PC-9 (cell line): Measurements from ENCODE around the gene SYCE3. TPM values are rescaled to one million over a fixed set of nuclear protein-coding genes. Genes with fewer than 3 reads are reported as not detected.

ENCODE experiments used
- BruUV-seq: library from RNA; stranded (reverse); fragments of 400-500 nt; replicated peaks from 2 replicates; lab custom pipeline; 2021; lab: Mats Ljungman, UMichigan
- CTCF ChIA-PET: fragments of 300-600 bp; sonication (Branson Sonifier 250); formaldehyde crosslinking; loops from one replicate; lab custom pipeline; 2022; ENCODE audit warnings: antibody characterized with exemption; lab: Charles Lee
- POLR2A ChIA-PET: fragments of 300-600 bp; sonication (Branson Sonifier 250); formaldehyde crosslinking; loops from one replicate; lab custom pipeline; 2022; ENCODE audit warnings: antibody characterized with exemption; ENCODE audit not compliant: unreplicated experiment; lab: Charles Lee
- DNase-seq, 2 experiments: peaks; one replicate each; pipeline versions ENCODE4 v3.0.0 to v3.0.0-alpha.2; 2015 to 2022; ENCODE audit warnings: mixed read lengths in 1 of 2
- H2AFZ ChIP-seq: fragments of 200-600 bp; sonication (generic); 2 replicates; pipeline ENCODE4 v1.8.1; 2017; ENCODE audit warnings: antibody characterized with exemption
- H3F3A ChIP-seq: fragments of 200-600 bp; sonication (generic); 2 replicates; pipeline ENCODE4 v1.8.1; 2017; ENCODE audit warnings: antibody characterized with exemption, mild to moderate bottlenecking, low read depth; ENCODE audit not compliant: insufficient read depth
- H3K27ac ChIP-seq: fragments of 200-600 bp; sonication (generic); 2 replicates; pipeline ENCODE4 v1.6.1; 2016; ENCODE audit warnings: mixed run types
- H3K27me3 ChIP-seq: fragments of 200-600 bp; sonication (generic); 2 replicates; pipeline ENCODE4 v1.6.1; 2016; ENCODE audit warnings: low read depth, mixed run types; ENCODE audit not compliant: insufficient read depth
- H3K36me3 ChIP-seq: fragments of 200-600 bp; sonication (generic); 2 replicates; pipeline ENCODE4 v1.6.1; 2016; ENCODE audit warnings: low read depth, mixed run types
- H3K4me1 ChIP-seq: fragments of 200-600 bp; sonication (generic); replicated peaks from 2 replicates; pipeline ENCODE4 v1.6.1; 2016; ENCODE audit warnings: mixed run types; ENCODE audit not compliant: insufficient read depth
- H3K4me2 ChIP-seq: fragments of 200-600 bp; sonication (generic); 2 replicates; pipeline ENCODE4 v1.6.1; 2017; ENCODE audit warnings: mixed run types
- H3K4me3 ChIP-seq: fragments of 200-600 bp; sonication (generic); 2 replicates; pipeline ENCODE4 v1.6.1; 2016; ENCODE audit warnings: mixed run types
- H3K79me2 ChIP-seq: fragments of 200-600 bp; sonication (generic); 2 replicates; pipeline ENCODE4 v1.6.1; 2017; ENCODE audit warnings: low read depth, mixed run types
- H3K9me2 ChIP-seq: fragments of 200-600 bp; sonication (generic); 2 replicates; pipeline ENCODE4 v1.8.1; 2017; ENCODE audit warnings: mild to moderate bottlenecking; ENCODE audit not compliant: insufficient read depth
- H3K9me3 ChIP-seq: fragments of 200-600 bp; sonication (generic); 2 replicates; pipeline ENCODE4 v1.8.1; 2016; ENCODE audit warnings: low read depth; ENCODE audit not compliant: insufficient read depth
- H4K20me1 ChIP-seq: fragments of 200-600 bp; sonication (generic); 2 replicates; pipeline ENCODE4 v1.8.1; 2017; ENCODE audit not compliant: insufficient read depth
- CTCF ChIP-seq: fragments of 200-600 bp; sonication (generic); conservative IDR thresholded peaks from 2 replicates; pipeline ENCODE4 v1.6.1; 2017; ENCODE audit warnings: mixed run types, antibody characterized with exemption, mild to moderate bottlenecking, moderate library complexity
- EZH2 ChIP-seq: fragments of 200-600 bp; sonication (generic); IDR thresholded peaks from 2 replicates; pipeline ENCODE4 v1.8.0; 2017; ENCODE audit warnings: antibody characterized with exemption, low read depth
- intact Hi-C: fragments of 100-400 bp; cut with micrococcal nuclease; formaldehyde crosslinking; loops from one replicate; pipeline ENCODE4 v1.10.0; 2022; ENCODE audit not compliant: unreplicated experiment
- total RNA-seq: library from RNA; stranded (reverse); gene quantifications from 2 replicates; pipeline ENCODE4 v1.2.3, GENCODE V29; 2021

SYCE3 gene
- total RNA-seq, 1 experiment from 2014 or later = not detected

- H4K20me1 ChIP-seq = peaks cover 24% of the 10 kb centered on the region
- POLR2A ChIA-PET = no interaction called here
- H3K4me1 ChIP-seq = peaks cover 23% of the 10 kb centered on the region
- no peak for TF ChIP-seq EZH2
- no peak for TF ChIP-seq CTCF
- H3K79me2 ChIP-seq = peaks cover 23% of the 10 kb centered on the region
- peak overlapping the region; percentile 94 for H3K4me2 ChIP-seq
- no peaks in the 10 kb centered on the region for H3K9me2 ChIP-seq
- peak; percentile 75 to 77 for DNase-seq
- H3K27me3 ChIP-seq = no peaks in the 10 kb centered on the region
- CTCF ChIA-PET = interaction anchor here (0.6 kb wide), 3 partner anchors 56 to 378 kb away, joined by 4 to 9 read pairs (median 5); no protein-coding TSS in a partner anchor
- no peaks in the 10 kb centered on the region for H3K9me3 ChIP-seq
- peak overlapping the region; percentile 96 for H3K4me3 ChIP-seq
- no TSS peak for BruUV-seq
- peaks cover 64% of the 10 kb centered on the region for H3F3A ChIP-seq
- H2AFZ ChIP-seq = peak overlapping the region; percentile 85
- peaks cover 5% of the 10 kb centered on the region for H3K36me3 ChIP-seq
- peak overlapping the region; percentile 56 for H3K27ac ChIP-seq
- intact Hi-C loops = loop anchor here (2.0 kb wide), 2 partner anchors 56 to 94 kb away; partner anchors contain the start of gene CHKB
These were observed 35.6 kb downstream of the SYCE3 start for GRCh38 chr22:50526834-50527801.

- Histone ChIP-seq H3K9me3 (no peaks in the 10 kb centered on the region), H3F3A (peaks cover 62% of the 10 kb centered on the region), H3K27me3 (no peaks in the 10 kb centered on the region), H3K79me2 (peaks cover 23% of the 10 kb centered on the region), H3K9me2 (no peaks in the 10 kb centered on the region), H3K4me3 (peak overlapping the region; percentile 96), H2AFZ (peak overlapping the region; percentile 85), H3K4me2 (peak overlapping the region; percentile 94), H3K27ac (peak overlapping the region; percentile 56), H3K4me1 (peaks cover 23% of the 10 kb centered on the region), H3K36me3 (peaks cover 5% of the 10 kb centered on the region), H4K20me1 (peaks cover 24% of the 10 kb centered on the region)
- DNase-seq = peak; percentile 62 to 76
- BruUV-seq = no TSS peak
- TF ChIP-seq EZH2 (no peak), CTCF (peak; percentile 87)
- intact Hi-C loops = loop anchor here (2.0 kb wide), 2 partner anchors 57 to 95 kb away; partner anchors contain the start of gene CHKB
- ChIA-PET CTCF (interaction anchor here (0.6 to 2.6 kb wide), 12 partner anchors 13 to 377 kb away, joined by 3 to 14 read pairs (median 4); partner anchors contain the start of genes LMF2 and SYCE3), POLR2A (interaction anchor here (0.6 to 1.4 kb wide), 6 partner anchors 12 to 174 kb away, joined by 3 to 27 read pairs (median 4); partner anchors contain the start of genes LMF2 and NCAPH2)
These were observed 36.4 kb downstream of the SYCE3 start for GRCh38 chr22:50526108-50526833.

GRCh38 chr22:50525858-50526107, 36.9 kb downstream of the SYCE3 start:
- peaks cover 59% of the 10 kb centered on the region for H3F3A ChIP-seq
- H3K4me3 ChIP-seq = peak overlapping the region; percentile 96
- DNase-seq = no peak
- peak overlapping the region; percentile 94 for H3K4me2 ChIP-seq
- H3K36me3 ChIP-seq = peaks cover 5% of the 10 kb centered on the region
- no peaks in the 10 kb centered on the region for H3K27me3 ChIP-seq
- ChIA-PET POLR2A (interaction anchor here (0.6 to 1.4 kb wide), 7 partner anchors 12 to 595 kb away, joined by 3 to 27 read pairs (median 4); partner anchors contain the start of genes LMF2 and NCAPH2), CTCF (interaction anchor here (0.6 to 2.6 kb wide), 14 partner anchors 13 to 512 kb away, joined by 3 to 14 read pairs (median 4); partner anchors contain the start of genes LMF2 and SYCE3)
- peak overlapping the region; percentile 56 for H3K27ac ChIP-seq
- no peaks in the 10 kb centered on the region for H3K9me3 ChIP-seq
- H3K79me2 ChIP-seq = peaks cover 23% of the 10 kb centered on the region
- no peak for TF ChIP-seq CTCF
- no peak for TF ChIP-seq EZH2
- peaks cover 24% of the 10 kb centered on the region for H4K20me1 ChIP-seq
- intact Hi-C loops = loop anchor here (2.0 kb wide), 3 partner anchors 17 to 95 kb away; partner anchors contain the start of genes CHKB and NCAPH2
- peak overlapping the region; percentile 85 for H2AFZ ChIP-seq
- H3K9me2 ChIP-seq = no peaks in the 10 kb centered on the region
- H3K4me1 ChIP-seq = peaks cover 23% of the 10 kb centered on the region
- no TSS peak for BruUV-seq
